ENCODE results near the gene ZMYND15. TPM values are rescaled to one million over a fixed set of nuclear protein-coding genes. Genes with fewer than 3 reads are reported as not detected.

ZMYND15 gene
- total and polyA plus RNA-seq, 2 of the 13 experiments (the other 11 are each of a cell fraction or from before 2014, with no cell fraction given) = 0.24 to 2.7 TPM

DNA sequence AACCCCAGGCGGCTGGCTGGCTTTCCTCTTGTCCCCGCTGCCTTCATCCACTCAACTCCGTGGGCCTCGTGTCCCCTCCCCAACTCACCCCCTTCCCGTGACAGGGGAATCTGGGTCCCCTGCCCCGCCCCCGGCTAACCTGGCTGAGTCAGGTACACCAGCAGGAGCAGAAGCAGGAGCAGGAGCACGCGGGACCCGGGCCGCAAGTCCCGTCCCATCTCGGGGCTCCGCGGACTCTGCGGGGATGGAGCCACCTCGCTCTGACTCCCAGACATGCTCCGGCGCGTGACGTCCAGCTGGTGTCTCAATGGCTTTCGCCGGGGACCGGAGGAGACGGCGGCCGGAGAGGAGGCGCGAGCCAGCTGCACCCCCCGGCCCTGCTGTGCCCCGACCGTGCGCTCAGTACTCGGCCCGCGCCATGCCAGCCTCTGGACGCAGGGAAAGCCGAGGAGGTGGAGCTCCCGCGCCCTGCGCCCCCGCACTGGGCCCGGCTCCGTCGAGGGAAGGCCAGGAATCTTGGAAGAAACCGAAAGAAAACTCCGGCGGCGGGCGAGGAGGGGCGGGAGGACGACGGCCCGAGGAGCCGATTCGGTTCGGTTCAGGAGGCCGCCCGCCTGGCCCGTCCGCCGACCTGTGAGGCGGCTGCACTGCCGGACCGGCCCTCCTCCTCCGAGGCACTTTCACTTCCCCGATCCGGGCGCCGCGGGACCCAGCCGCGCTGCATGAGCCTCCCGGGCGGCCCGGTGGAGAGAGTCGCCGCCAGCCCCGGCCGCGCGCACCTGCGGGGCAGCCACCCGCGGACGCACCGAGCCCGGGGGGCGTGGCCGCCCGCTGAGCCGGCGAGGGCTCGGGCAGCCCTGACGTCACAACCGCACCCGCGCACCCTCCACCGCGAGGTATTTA is at the start of gene ZMYND15, which contains the start of gene CXCL16 (continued):
- TF ChIP-seq PITX1 (CRISPR knock-in tag; IDR thresholded peaks at IDR 0.05) (no peak), CREBL2 (CRISPR knock-in tag; IDR thresholded peaks at IDR 0.05; ENCODE audit: borderline replicate concordance) (no peak), HMGXB4 (CRISPR knock-in tag; IDR thresholded peaks at IDR 0.05; ENCODE audit: borderline replicate concordance in 1 of 2, low read depth in 1 of 2) (peak in 1 of 2 experiments; percentile 85; a peak in 2 of 4 replicates), FOXA3 (CRISPR knock-in tag; IDR thresholded peaks at IDR 0.05) (no peak), AKAP8 (CRISPR knock-in tag; IDR thresholded peaks at IDR 0.05) (no peak), ZNF556 (CRISPR knock-in tag; IDR thresholded peaks at IDR 0.05; ENCODE audit: borderline replicate concordance) (0 out of 2 replicates have a peak, but pooled peaks have one; percentile 31), RFXANK (CRISPR knock-in tag; IDR thresholded peaks at IDR 0.05) (no peak), SNAPC2 (CRISPR knock-in tag; IDR thresholded peaks at IDR 0.05) (no peak), SIN3B (IDR thresholded peaks at IDR 0.05; ENCODE audit: low read length) (no peak), ZNF652 (CRISPR knock-in tag; IDR thresholded peaks at IDR 0.05; ENCODE audit: borderline replicate concordance, low read depth) (no peak), STAT5B (CRISPR knock-in tag; IDR thresholded peaks at IDR 0.05) (0 out of 2 replicates have a peak, but pooled peaks have one; percentile 14), PRPF4 (IDR thresholded peaks at IDR 0.05; ENCODE audit: low read depth, low read length, poor library complexity, severe bottlenecking) (no peak), ZNF34 (CRISPR knock-in tag; IDR thresholded peaks at IDR 0.05; ENCODE audit: borderline replicate concordance) (no peak), ELF3 (CRISPR knock-in tag; IDR thresholded peaks at IDR 0.05) (no peak), ZNF552 (CRISPR knock-in tag; IDR thresholded peaks at IDR 0.05; ENCODE audit: borderline replicate concordance) (0 out of 2 replicates have a peak, but pooled peaks have one; percentile 35), EHMT2 (IDR thresholded peaks at IDR 0.05; ENCODE audit: borderline replicate concordance, low read depth, low read length) (no peak), ZNF557 (CRISPR knock-in tag; IDR thresholded peaks at IDR 0.05) (no peak), ZNF607 (CRISPR knock-in tag; IDR thresholded peaks at IDR 0.05; ENCODE audit: borderline replicate concordance) (no peak), IRF2 (CRISPR knock-in tag; IDR thresholded peaks at IDR 0.05) (no peak), SMC3 (IDR thresholded peaks at IDR 0.05; ENCODE audit: low read length) (no peak)
- TF ChIP-seq, protein P1, sequence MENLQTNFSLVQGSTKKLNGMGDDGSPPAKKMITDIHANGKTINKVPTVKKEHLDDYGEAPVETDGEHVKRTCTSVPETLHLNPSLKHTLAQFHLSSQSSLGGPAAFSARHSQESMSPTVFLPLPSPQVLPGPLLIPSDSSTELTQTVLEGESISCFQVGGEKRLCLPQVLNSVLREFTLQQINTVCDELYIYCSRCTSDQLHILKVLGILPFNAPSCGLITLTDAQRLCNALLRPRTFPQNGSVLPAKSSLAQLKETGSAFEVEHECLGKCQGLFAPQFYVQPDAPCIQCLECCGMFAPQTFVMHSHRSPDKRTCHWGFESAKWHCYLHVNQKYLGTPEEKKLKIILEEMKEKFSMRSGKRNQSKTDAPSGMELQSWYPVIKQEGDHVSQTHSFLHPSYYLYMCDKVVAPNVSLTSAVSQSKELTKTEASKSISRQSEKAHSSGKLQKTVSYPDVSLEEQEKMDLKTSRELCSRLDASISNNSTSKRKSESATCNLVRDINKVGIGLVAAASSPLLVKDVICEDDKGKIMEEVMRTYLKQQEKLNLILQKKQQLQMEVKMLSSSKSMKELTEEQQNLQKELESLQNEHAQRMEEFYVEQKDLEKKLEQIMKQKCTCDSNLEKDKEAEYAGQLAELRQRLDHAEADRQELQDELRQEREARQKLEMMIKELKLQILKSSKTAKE (CRISPR knock-in tag; IDR thresholded peaks at IDR 0.05; ENCODE audit: borderline replicate concordance) = no peak
- TF ChIP-seq, protein P2, sequence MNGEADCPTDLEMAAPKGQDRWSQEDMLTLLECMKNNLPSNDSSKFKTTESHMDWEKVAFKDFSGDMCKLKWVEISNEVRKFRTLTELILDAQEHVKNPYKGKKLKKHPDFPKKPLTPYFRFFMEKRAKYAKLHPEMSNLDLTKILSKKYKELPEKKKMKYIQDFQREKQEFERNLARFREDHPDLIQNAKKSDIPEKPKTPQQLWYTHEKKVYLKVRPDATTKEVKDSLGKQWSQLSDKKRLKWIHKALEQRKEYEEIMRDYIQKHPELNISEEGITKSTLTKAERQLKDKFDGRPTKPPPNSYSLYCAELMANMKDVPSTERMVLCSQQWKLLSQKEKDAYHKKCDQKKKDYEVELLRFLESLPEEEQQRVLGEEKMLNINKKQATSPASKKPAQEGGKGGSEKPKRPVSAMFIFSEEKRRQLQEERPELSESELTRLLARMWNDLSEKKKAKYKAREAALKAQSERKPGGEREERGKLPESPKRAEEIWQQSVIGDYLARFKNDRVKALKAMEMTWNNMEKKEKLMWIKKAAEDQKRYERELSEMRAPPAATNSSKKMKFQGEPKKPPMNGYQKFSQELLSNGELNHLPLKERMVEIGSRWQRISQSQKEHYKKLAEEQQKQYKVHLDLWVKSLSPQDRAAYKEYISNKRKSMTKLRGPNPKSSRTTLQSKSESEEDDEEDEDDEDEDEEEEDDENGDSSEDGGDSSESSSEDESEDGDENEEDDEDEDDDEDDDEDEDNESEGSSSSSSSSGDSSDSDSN (CRISPR knock-in tag; IDR thresholded peaks at IDR 0.05) = peak; percentile 92
